Sigmoid colon (tissue), 7 donors: Measurements from ENCODE around the gene SMIM20. TPM values are rescaled to one million over a fixed set of nuclear protein-coding genes. Genes with fewer than 3 reads are reported as not detected.

ENCODE experiments used
- DNase-seq: peaks from one replicate; pipeline ENCODE4 v3.0.0-alpha.2; 2019
- H3K27ac ChIP-seq, 4 donors: fragments of 200-600 bp; sonication (generic); one replicate each; pipeline ENCODE4 v1.5.1; 2016 to 2019; ENCODE audit warnings: mild to moderate bottlenecking in 1 of 4
- H3K27me3 ChIP-seq, 3 donors: fragments of 200-600 bp; sonication (generic); one replicate each; pipeline ENCODE4 v1.5.1; 2019; ENCODE audit warnings: mild to moderate bottlenecking in 1 of 3
- H3K36me3 ChIP-seq, 4 donors: fragments of 200-600 bp; sonication (generic); one replicate each; pipeline ENCODE4 v1.5.1; 2016 to 2019
- H3K4me1 ChIP-seq, 4 donors: fragments of 200-600 bp; sonication (generic); one replicate each; pipeline ENCODE4 v1.5.1; 2017 to 2019
- H3K4me3 ChIP-seq, 4 donors: fragments of 200-600 bp; sonication (generic); one replicate each; pipeline ENCODE4 v1.5.1; 2017 to 2019; ENCODE audit warnings: mild to moderate bottlenecking in 2 of 4, moderate library complexity in 1 of 4
- H3K9me3 ChIP-seq, 4 donors: fragments of 200-600 bp in 3 of 4; sonication (generic) in 3 of 4; one replicate each; pipeline versions ENCODE4 v1.5.1 to v1.6.1; 2013 to 2019
- EP300 ChIP-seq, 4 donors: sonication (generic); formaldehyde crosslinking; IDR thresholded peaks; one replicate each; pipeline ENCODE4 v1.6.1; 2017; ENCODE audit warnings: antibody characterized with exemption in 4 of 4
- POLR2A ChIP-seq, 2 donors: fragments of 450-650 bp; IDR thresholded peaks; one replicate each; pipeline ENCODE4 v1.6.1; 2016; ENCODE audit warnings: antibody characterized with exemption in 2 of 2, mild to moderate bottlenecking in 2 of 2, moderate library complexity in 2 of 2
- POLR2AphosphoS5 ChIP-seq, 4 donors: sonication (generic); formaldehyde crosslinking; IDR thresholded peaks; one replicate each; pipeline ENCODE4 v1.6.1; 2017; ENCODE audit warnings: antibody characterized with exemption in 4 of 4
- WGBS, 2 donors: extraction: QIAGEN DNeasy Blood & Tissue Kit; methylation state at CpG; one replicate each; pipeline ENCODE4 v1.1.7; 2013; 5-methylcytosine and 5-hydroxymethylcytosine counted together
- intact Hi-C: fragments of 100-400 bp; cut with DNase I; formaldehyde crosslinking; loops from one replicate; pipeline ENCODE4 v1.15.1; 2023
- polyA plus RNA-seq, 3 donors: library from polyadenylated mRNA; stranded (reverse); fragments of 200-250 nt; gene quantifications; one replicate each; pipeline ENCODE4 v1.2.3, GENCODE V29; 2013
- total RNA-seq, 4 donors: library from RNA; depleted of rRNA; stranded (reverse); fragments of >200 nt; gene quantifications; one replicate each; pipeline ENCODE4 v1.1.0, GENCODE V29; 2016
- TF ChIP-seq, protein P1 (sequence below), 4 experiments: fragments of 450-650 bp in 3 of 4; fragments of 200-600 bp in 1 of 4; IDR thresholded peaks; one replicate each; pipeline ENCODE4 v1.5.1; 2016 to 2019; ENCODE audit warnings: antibody characterized with exemption in 4 of 4, mild to moderate bottlenecking in 3 of 4, moderate library complexity in 2 of 4
- donor health status: healthy with polysubstance abuse.
- donor health status: Bipolar disorder and iron deficiency.
- donor health status: healthy.

Gene SMIM20
- total and polyA plus RNA-seq, 7 donors, result 33.8 to 99.1 (median 45.4) TPM

DNA sequence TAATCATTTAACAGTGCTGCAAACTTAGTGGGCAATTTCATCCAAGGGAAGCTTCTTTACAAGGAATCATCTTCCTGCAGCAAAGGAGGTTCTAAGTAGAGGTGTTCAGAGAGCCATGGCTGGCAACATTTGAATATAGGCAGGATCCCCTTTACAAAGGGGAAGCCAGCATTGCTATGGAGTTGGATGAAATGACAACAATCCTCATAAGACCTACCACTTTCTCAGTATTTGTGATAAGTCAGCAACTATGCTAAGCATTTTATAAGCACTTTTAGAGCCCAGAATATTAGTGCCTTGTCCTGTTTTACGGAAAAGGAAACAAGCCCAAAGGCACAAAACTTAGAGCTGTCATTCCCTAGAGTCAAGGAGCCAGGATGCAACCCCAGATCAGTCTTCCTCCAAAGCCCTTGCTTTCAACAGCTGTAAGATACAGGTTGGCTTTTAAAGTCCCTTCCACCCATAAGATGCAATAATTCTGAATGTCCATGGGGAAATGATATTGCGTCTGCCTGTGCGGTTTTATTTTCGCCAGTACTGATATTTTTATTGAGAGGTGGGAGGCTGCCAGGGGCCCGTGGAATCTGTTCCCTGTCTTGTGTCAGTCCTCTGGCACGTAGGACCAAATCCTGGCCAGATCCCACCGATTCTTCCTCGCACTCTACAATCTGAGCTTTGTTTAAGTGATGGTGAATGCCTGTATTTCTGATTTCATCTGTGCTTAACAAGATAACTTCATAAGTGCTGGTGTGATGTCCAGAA, 59.1 kb downstream of the SMIM20 start:
- intact Hi-C loops, result no loop called here
- H3K4me1 ChIP-seq, result peaks cover 0 to 29% (median 14%) of the 10 kb centered on the region in 4 donors
- no peak overlapping the region for H3K4me3 ChIP-seq
- H3K36me3 ChIP-seq, result no peaks in the 10 kb centered on the region
- no peaks in the 10 kb centered on the region for H3K27me3 ChIP-seq
- WGBS, 2 donors, result 83 to 85% methylated on average over 8 of the region's 8 CpGs
- H3K27ac ChIP-seq, result peak overlapping the region in 2 of 4 donors; percentile 23 to 62
- H3K9me3 ChIP-seq, result no peaks in the 10 kb centered on the region
- DNase-seq, result peak; percentile 62
- TF ChIP-seq, protein P1, sequence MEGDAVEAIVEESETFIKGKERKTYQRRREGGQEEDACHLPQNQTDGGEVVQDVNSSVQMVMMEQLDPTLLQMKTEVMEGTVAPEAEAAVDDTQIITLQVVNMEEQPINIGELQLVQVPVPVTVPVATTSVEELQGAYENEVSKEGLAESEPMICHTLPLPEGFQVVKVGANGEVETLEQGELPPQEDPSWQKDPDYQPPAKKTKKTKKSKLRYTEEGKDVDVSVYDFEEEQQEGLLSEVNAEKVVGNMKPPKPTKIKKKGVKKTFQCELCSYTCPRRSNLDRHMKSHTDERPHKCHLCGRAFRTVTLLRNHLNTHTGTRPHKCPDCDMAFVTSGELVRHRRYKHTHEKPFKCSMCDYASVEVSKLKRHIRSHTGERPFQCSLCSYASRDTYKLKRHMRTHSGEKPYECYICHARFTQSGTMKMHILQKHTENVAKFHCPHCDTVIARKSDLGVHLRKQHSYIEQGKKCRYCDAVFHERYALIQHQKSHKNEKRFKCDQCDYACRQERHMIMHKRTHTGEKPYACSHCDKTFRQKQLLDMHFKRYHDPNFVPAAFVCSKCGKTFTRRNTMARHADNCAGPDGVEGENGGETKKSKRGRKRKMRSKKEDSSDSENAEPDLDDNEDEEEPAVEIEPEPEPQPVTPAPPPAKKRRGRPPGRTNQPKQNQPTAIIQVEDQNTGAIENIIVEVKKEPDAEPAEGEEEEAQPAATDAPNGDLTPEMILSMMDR (IDR thresholded peaks at IDR 0.05), result no peak
- no peak for TF ChIP-seq EP300 (IDR thresholded peaks at IDR 0.05)
- no peak for TF ChIP-seq POLR2A (IDR thresholded peaks at IDR 0.05)
- peak in 1 of 4 donors; percentile 44 for TF ChIP-seq POLR2AphosphoS5 (IDR thresholded peaks at IDR 0.05)

DNA sequence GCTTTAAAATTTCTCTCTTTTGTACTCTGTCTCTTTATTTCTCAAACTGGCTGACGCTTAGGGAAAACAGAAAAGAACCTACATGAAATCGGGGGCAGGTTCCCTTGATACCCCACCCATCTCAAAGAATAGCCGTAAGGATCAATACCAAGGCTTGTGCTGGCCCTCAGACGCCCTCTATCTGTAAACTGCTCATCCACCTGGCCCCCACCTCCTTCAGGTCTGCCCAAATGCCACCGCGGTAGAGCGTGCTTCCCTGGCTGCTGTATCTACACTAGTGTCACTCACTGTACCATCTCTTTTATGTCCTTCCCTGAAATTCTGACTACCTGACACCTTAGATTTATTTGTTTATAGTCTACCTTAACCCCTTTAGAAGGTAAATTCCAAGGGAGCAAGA, 62.8 kb downstream of the SMIM20 start:
- no peaks in the 10 kb centered on the region for H3K9me3 ChIP-seq
- no peaks in the 10 kb centered on the region for H3K27me3 ChIP-seq
- intact Hi-C loops, result no loop called here
- no peak for TF ChIP-seq EP300 (IDR thresholded peaks at IDR 0.05)
- TF ChIP-seq POLR2AphosphoS5 (IDR thresholded peaks at IDR 0.05), result no peak
- TF ChIP-seq, protein P1 (IDR thresholded peaks at IDR 0.05), result no peak
- 84 to 88% methylated on average over 7 of the region's 7 CpGs for WGBS, 2 donors
- no peak overlapping the region for H3K4me3 ChIP-seq
- H3K4me1 ChIP-seq, result peaks cover 0 to 22% (median 14%) of the 10 kb centered on the region in 4 donors
- no peaks in the 10 kb centered on the region for H3K36me3 ChIP-seq
- no peak for DNase-seq
- no peak overlapping the region for H3K27ac ChIP-seq

DNA sequence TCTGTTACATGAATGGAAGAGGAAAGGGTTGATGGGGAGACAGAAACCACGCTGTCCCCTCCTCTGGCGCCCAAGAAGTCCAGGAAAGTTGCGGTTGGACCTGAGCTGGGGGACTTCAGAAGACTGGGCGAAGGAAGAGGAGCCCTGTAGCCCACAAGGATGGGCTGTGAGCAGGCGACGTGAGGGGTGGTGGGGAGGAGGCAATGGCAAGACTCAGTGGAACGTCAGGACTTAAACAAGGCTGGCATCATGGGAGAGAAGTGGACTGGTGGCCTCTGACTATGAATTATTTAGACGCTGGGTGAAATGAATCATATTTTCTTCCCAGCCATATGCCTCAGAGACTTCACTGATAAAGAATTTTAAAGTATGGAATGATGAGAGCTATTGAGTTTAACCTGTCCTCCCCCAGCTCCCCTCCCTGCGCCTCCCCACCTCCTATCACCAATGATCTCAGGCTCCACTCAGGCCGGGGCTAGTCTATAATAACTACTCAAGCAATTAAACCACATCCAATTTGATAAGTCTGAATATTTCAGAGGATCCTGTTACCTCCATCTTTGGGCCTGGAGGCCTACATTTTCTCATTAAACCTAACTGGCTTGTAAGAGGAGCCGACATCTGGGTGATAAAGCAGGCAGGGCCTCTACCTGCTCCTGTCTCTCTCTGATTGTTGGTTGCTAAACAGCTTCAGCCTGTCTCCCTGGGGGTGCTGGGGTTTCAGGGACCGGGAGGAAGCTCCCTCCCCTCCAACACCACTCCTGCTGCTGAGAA, 63.6 kb downstream of the SMIM20 start:
- H3K9me3 ChIP-seq, result no peaks in the 10 kb centered on the region
- H3K27ac ChIP-seq, result no peak overlapping the region
- peaks cover 0 to 16% (median 12%) of the 10 kb centered on the region in 4 donors for H3K4me1 ChIP-seq
- no peak for DNase-seq
- WGBS, 2 donors, result 90 to 91% methylated on average over 12 of the region's 12 CpGs
- no peaks in the 10 kb centered on the region for H3K27me3 ChIP-seq
- intact Hi-C loops, result no loop called here
- H3K36me3 ChIP-seq, result no peaks in the 10 kb centered on the region
- no peak overlapping the region for H3K4me3 ChIP-seq
- TF ChIP-seq, protein P1 (IDR thresholded peaks at IDR 0.05), result no peak
- TF ChIP-seq POLR2A (IDR thresholded peaks at IDR 0.05), result no peak
- TF ChIP-seq POLR2AphosphoS5 (IDR thresholded peaks at IDR 0.05), result no peak
- TF ChIP-seq EP300 (IDR thresholded peaks at IDR 0.05), result no peak

DNA sequence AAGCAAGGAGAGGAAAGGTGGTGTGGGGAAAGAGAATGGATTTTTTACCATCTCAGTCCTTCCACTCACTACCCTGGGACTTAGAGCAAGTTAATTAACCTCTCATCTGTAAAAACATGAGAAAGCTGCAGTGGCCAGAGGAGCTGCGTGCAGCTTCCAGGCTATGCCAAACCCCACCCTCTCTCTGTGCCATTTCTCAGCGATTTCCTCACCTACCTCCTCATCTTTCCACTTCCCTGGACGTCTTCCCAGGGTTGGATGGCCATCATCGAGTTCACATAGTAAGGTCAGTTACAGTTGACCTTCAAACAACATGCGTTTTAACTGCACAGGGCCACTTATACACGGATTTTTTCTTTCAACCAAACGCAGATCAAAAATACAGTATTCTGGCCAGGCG, 64.3 kb downstream of the SMIM20 start:
- Histone ChIP-seq H3K36me3 (no peaks in the 10 kb centered on the region), H3K4me1 (peaks cover 0 to 8% (median 5%) of the 10 kb centered on the region in 4 donors), H3K4me3 (no peak overlapping the region), H3K27me3 (no peaks in the 10 kb centered on the region), H3K27ac (no peak overlapping the region), H3K9me3 (no peaks in the 10 kb centered on the region)
- no peak for TF ChIP-seq POLR2AphosphoS5 (IDR thresholded peaks at IDR 0.05)
- TF ChIP-seq EP300 (IDR thresholded peaks at IDR 0.05), result no peak
- TF ChIP-seq POLR2A (IDR thresholded peaks at IDR 0.05), result no peak
- TF ChIP-seq, protein P1 (IDR thresholded peaks at IDR 0.05), result no peak
- no peak for DNase-seq
- WGBS, 2 donors, result 72 to 81% methylated on average over 8 of the region's 8 CpGs
- intact Hi-C loops, result no loop called here

Other genes with a start within 250 kb of the SMIM20 start
- 1 to 10 TPM; 3.5 to 8.1 (median 4.5) TPM for gene SEL1L3, start 51.2 kb upstream of the SMIM20 start, total RNA-seq
- gene SEL1L3, start 51.2 kb upstream of the SMIM20 start, polyA plus RNA-seq, result 10 to 100 TPM; 22.2 to 65.6 (median 26.1) TPM